HCT116 (cell line): ENCODE data around the gene RFLNA.

ENCODE experiments used
- EZH2phosphoT487 ChIP-seq: fragments of 200-600 bp; IDR thresholded peaks from 2 replicates; pipeline ENCODE4 v1.6.1; 2018; ENCODE audit warnings: antibody characterized with exemption, borderline replicate concordance
- MAX ChIP-seq: IDR thresholded peaks from 2 replicates; pipeline ENCODE4 v1.6.1; 2012

GRCh38 chr12:124338448-124338847, 43.6 kb downstream of the RFLNA start:
- TF ChIP-seq EZH2phosphoT487, result no peak
- TF ChIP-seq MAX, result no peak
